Esophagus squamous epithelium (tissue), 5 donors: ENCODE measurements around the gene LY6G6F. TPM values are rescaled to one million over a fixed set of nuclear protein-coding genes. Genes with fewer than 3 reads are reported as not detected.

Source experiments
- DNase-seq: peaks from one replicate; lab custom pipeline; 2025; lab: John Stamatoyannopoulos, UW
- H3K27ac ChIP-seq, 4 donors: fragments of 200-600 bp; sonication (generic); one replicate each; pipeline ENCODE4 v1.5.1; 2016 to 2019; ENCODE audit warnings: mild to moderate bottlenecking in 1 of 4
- H3K27me3 ChIP-seq, 4 donors: fragments of 200-600 bp; sonication (generic); 1 replicate in 3 of 4; 2 replicates in 1 of 4; pipeline versions ENCODE4 v1.5.1 to v1.6.0; 2017 to 2021; ENCODE audit warnings: antibody characterized with exemption in 1 of 4
- H3K36me3 ChIP-seq, 3 donors: fragments of 200-600 bp; sonication (generic); one replicate each; pipeline ENCODE4 v1.5.1; 2016 to 2019
- H3K4me1 ChIP-seq, 3 donors: fragments of 200-600 bp; sonication (generic); one replicate each; pipeline ENCODE4 v1.5.1; 2017 to 2019
- H3K4me3 ChIP-seq, 4 donors: fragments of 200-600 bp; sonication (generic); 1 replicate in 3 of 4; 2 replicates in 1 of 4; pipeline ENCODE4 v1.5.1; 2016 to 2019; ENCODE audit warnings: mild to moderate bottlenecking in 2 of 4, moderate library complexity in 1 of 4
- H3K9me3 ChIP-seq, 3 donors: fragments of 200-600 bp; sonication (generic); one replicate each; pipeline ENCODE4 v1.5.1; 2016 to 2019
- POLR2A ChIP-seq, 4 donors: fragments of 450-650 bp; IDR thresholded peaks; one replicate each; pipeline ENCODE4 v1.6.1; 2017; ENCODE audit warnings: antibody characterized with exemption in 4 of 4, mild to moderate bottlenecking in 4 of 4, moderate library complexity in 3 of 4
- WGBS, 2 donors: methylation state at CpG; one replicate each; pipeline ENCODE4 v1.1.5; 2018; 5-methylcytosine and 5-hydroxymethylcytosine counted together
- intact Hi-C: fragments of 100-400 bp; cut with DNase I; formaldehyde crosslinking; loops from one replicate; pipeline ENCODE4 v1.15.0; 2022
- total RNA-seq, 4 donors: library from RNA; depleted of rRNA; stranded (reverse); fragments of >200 nt; gene quantifications; one replicate each; pipeline ENCODE4 v1.1.0, GENCODE V29; 2016
- TF ChIP-seq, protein P1 (sequence below), 6 experiments: fragments of 450-650 bp in 4 of 6; fragments of 200-600 bp in 2 of 6; sonication (generic) in 2 of 6; IDR thresholded peaks; one replicate each; pipeline ENCODE4 v1.5.1; 2016 to 2019; ENCODE audit warnings: antibody characterized with exemption in 6 of 6, mild to moderate bottlenecking in 4 of 6, moderate library complexity in 4 of 6
- donor health status: DM: yes; HTN: yes; CAD: no.

Gene LY6G6F
- total RNA-seq, 4 donors from 2014 or later = not detected

DNA sequence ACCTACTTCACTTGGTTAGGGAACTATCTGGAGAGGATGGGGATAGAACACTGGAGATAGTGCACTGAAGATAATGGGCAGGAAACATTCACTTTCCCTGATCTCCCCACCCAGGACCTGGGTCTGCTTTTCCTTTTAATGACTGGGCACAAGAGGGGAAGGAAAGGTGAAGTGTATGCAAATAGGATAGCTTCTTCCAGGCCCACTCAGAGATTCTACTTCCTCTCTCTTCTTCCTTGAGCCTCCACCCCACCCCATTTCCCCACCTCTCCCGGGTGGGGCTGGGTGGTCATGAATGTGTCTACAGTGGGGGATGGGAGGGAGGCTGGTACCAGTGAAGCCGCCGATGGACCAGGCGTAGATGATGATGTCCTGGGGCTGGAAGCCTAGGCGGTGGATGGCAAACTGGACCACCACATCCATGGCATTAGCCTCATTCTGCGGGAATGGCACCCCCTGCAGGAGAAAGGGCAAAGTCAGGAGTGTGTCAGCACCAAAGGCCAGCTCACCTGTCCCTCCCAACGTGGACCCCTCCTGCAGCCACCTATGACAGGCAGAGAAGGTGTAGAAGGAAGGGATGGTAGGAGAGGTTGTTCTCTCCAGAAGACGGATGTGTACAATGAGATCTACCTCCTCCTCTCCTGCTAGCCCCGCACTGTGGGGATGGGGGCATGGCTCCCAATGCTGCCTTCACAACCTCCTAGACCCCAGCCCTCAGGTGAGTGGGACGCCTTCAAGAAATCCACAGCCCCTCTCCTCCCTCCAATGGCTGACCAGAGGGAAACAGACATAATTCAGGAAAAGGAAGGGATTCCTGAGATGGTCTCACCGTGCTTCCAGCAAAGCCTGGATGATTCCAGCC, 17.2 kb upstream of the LY6G6F start:
- intact Hi-C loops = loop anchor here (10.0 kb wide), 1 partner anchor 145 kb away; no protein-coding TSS in a partner anchor
- DNase-seq = no peak
- Histone ChIP-seq H3K27me3 (no peaks in the 10 kb centered on the region), H3K27ac (no peak overlapping the region), H3K36me3 (peaks cover 32 to 97% (median 61%) of the 10 kb centered on the region in 3 donors), H3K9me3 (no peaks in the 10 kb centered on the region), H3K4me3 (no peak overlapping the region), H3K4me1 (no peaks in the 10 kb centered on the region)
- 65 to 82% methylated on average over 9 of the region's 11 CpGs for WGBS, 2 donors
- TF ChIP-seq, protein P1, sequence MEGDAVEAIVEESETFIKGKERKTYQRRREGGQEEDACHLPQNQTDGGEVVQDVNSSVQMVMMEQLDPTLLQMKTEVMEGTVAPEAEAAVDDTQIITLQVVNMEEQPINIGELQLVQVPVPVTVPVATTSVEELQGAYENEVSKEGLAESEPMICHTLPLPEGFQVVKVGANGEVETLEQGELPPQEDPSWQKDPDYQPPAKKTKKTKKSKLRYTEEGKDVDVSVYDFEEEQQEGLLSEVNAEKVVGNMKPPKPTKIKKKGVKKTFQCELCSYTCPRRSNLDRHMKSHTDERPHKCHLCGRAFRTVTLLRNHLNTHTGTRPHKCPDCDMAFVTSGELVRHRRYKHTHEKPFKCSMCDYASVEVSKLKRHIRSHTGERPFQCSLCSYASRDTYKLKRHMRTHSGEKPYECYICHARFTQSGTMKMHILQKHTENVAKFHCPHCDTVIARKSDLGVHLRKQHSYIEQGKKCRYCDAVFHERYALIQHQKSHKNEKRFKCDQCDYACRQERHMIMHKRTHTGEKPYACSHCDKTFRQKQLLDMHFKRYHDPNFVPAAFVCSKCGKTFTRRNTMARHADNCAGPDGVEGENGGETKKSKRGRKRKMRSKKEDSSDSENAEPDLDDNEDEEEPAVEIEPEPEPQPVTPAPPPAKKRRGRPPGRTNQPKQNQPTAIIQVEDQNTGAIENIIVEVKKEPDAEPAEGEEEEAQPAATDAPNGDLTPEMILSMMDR (IDR thresholded peaks at IDR 0.05) = peak in 1 of 6 experiments; percentile 32
- TF ChIP-seq POLR2A (IDR thresholded peaks at IDR 0.05) = no peak

DNA sequence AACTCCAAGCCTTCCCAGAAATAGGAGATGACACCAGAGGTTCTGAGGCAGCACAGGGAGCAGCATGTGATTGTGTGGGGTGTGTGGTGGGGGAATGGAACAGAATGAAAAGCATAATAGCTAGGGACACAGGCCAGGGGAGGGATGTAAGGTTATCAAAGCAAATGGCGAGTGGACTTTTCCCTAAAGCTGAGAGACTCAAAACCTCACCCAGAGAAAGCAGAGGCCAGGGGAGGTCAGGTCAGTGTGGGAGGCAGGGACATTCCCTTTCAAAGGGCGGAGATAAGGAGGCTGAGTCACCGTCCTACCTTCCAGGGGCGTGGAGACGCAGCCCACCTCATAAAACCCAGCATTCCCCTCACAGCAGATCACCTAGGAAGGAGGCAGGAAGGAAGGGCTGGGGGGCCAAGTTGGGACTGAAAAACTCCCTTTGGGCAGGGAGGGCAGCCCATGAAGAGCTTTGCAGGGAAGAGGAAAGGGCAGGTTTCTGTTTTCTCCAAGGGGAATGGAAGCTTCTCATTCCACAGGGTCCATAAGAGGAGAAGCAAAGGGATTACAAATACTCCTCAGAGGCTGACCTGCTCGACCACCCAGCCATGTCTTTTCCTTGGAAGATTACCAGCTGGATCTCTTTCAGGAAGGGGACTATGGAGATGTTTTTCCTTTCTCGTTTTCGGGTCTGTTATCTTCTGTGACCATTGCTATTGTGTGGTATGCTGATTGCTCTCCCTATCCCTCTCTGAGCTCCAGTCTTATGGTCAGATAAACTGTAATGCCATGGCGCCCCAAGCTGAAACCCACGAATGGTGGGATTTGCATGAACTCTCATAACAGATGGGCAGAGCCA, 16.2 kb upstream of the LY6G6F start:
- TF ChIP-seq, protein P1 (IDR thresholded peaks at IDR 0.05) = no peak
- TF ChIP-seq POLR2A (IDR thresholded peaks at IDR 0.05) = no peak
- Histone ChIP-seq H3K4me3 (no peak overlapping the region), H3K9me3 (no peaks in the 10 kb centered on the region), H3K36me3 (peaks cover 35 to 100% (median 68%) of the 10 kb centered on the region in 3 donors), H3K27ac (no peak overlapping the region), H3K4me1 (no peaks in the 10 kb centered on the region), H3K27me3 (no peaks in the 10 kb centered on the region)
- no peak for DNase-seq
- 60 to 64% methylated on average over 10 of the region's 10 CpGs for WGBS, 2 donors
- intact Hi-C loops = no loop called here

DNA sequence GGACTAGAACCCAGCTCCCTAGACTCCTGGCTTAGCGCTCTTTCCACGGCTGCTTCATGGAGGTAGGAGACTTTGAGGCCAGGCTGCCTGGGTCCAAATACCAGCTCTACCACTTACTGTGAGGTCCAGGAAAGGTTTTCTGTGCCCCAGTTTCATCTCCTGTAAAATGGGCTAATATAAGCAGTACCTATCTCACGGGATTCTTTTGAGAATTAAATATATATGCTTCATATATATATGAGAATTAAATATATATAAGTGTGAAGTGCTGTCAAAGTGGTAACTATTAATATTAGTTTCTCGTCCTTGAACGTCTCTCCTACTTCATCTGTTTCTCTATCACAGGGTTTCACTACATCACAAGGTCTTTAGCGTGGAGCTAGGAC, 15.6 kb upstream of the LY6G6F start:
- Histone ChIP-seq H3K27ac (no peak overlapping the region), H3K4me1 (no peaks in the 10 kb centered on the region), H3K9me3 (no peaks in the 10 kb centered on the region), H3K27me3 (no peaks in the 10 kb centered on the region), H3K36me3 (peaks cover 35 to 100% (median 69%) of the 10 kb centered on the region in 3 donors), H3K4me3 (no peak overlapping the region)
- DNase-seq = no peak
- WGBS, 2 donors = 88 to 93% methylated on average over 6 of the region's 6 CpGs
- intact Hi-C loops = no loop called here
- TF ChIP-seq POLR2A (IDR thresholded peaks at IDR 0.05) = no peak
- TF ChIP-seq, protein P1 (IDR thresholded peaks at IDR 0.05) = no peak

DNA sequence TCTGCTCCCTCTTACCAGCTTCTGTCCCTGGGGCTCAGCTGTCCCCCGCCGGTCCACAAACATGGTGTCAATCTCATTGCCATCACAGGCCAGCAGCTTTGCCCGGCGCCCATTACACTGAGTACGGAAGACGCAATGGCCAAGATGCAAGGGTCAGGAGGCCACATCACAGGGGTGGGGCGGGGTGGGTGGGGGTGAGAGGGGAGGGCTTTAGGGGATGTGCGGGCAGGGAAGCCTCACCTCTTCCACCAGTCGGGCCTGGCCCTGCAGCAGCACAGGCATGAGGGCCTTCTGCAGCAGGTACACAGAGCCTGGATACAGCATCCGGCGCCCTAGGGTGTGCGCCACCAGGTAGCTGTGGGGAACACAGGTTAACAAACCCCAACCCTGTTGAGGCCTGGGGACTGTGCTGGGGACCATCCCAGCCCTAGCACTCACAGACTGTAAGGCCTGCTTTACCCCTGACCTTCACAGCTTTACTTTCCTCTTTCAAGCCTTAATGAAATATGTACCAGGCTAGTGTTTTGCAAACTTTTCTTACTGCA, 15.0 kb upstream of the LY6G6F start:
- peaks cover 35 to 100% (median 74%) of the 10 kb centered on the region in 3 donors for H3K36me3 ChIP-seq
- H3K27ac ChIP-seq = no peak overlapping the region
- DNase-seq = no peak
- WGBS, 2 donors = 94 to 100% methylated on average over 1 to 3 of the region's 12 CpGs
- no peaks in the 10 kb centered on the region for H3K9me3 ChIP-seq
- intact Hi-C loops = no loop called here
- H3K27me3 ChIP-seq = no peaks in the 10 kb centered on the region
- H3K4me1 ChIP-seq = no peaks in the 10 kb centered on the region
- H3K4me3 ChIP-seq = no peak overlapping the region
- TF ChIP-seq POLR2A (IDR thresholded peaks at IDR 0.05) = no peak
- TF ChIP-seq, protein P1 (IDR thresholded peaks at IDR 0.05) = no peak
